Fibroblast of gingiva (primary cell): Measurements from ENCODE around the gene CNIH1.
"Not testable (repeated sequence)": the region's sequence is repeated elsewhere in the genome, so short reads cannot be mapped to it uniquely, and the experiment has no call there.

Experiments used
- DNase-seq: peaks from one replicate; pipeline ENCODE4 v3.0.0-alpha.2; 2011; ENCODE audit warnings: low read depth

Gene CNIH1

DNA sequence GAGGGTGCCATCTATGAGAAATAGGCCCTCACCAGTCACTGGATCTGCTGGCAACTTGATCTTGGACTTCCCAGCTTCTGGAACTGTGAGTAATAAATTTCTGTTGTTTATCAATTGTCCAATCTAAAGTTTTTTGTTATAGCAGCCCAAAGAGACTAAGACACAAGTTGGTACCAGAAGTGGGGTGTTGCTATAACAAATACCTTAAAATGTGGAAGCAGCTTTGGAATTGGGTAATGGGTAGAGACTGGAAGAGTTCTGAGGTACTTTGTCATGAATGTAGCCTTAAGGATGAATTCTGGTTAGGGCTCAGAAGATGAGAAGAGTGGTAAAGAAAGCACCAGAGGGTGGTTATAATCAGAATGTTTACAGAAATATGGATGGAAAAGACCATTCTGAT lies 26.1 kb upstream of the CNIH1 start:
- DNase-seq: no peak

GRCh38 chr14:54465654-54466053 lies 24.5 kb upstream of the CNIH1 start:
- no peak for DNase-seq

- no peak for DNase-seq
Measured at GRCh38 chr14:54462048-54462447, 20.9 kb upstream of the CNIH1 start.

DNA sequence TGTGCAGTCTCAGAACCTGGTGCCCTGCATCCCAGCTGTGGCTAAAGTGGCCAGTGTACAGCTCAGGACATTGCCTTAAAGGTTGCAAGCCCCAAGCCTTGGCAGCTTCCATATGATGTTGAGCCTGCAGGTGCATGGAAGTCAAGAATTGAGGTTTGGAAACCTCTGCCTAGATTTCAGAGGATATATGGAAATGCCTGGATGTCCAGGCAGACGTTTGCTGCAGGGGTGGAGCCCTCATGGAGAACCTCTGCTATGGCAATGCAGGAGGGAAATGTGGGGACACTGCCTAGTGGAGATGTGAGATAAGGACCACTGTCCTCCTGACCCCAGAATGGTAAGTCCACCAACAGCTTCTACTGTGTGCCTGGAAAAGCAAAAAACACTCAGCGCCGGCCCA lies 17.9 kb upstream of the CNIH1 start:
- DNase-seq: no peak

DNA sequence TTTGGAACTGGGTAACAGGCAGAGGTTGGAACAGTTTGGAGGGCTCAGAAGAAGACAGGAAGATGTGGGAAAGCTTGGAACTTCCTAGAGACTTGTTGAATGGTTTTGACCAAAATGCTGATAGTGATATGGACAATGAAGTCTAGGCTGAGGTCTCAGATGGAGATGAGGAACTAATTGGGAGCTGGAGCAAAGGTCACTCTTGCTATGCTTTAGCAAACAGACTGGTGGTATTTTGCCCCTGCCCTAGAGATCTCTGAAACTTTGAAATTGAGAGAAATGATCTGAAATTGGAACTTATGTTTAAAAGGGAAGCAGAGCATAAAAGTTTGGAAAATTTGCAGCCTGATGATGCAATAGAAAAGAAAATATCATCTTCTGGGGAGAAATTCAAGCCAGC lies 17.4 kb upstream of the CNIH1 start:
- not testable (repeated sequence) for DNase-seq

GRCh38 chr14:54457609-54457996 lies 16.4 kb upstream of the CNIH1 start:
- DNase-seq: no peak

DNA sequence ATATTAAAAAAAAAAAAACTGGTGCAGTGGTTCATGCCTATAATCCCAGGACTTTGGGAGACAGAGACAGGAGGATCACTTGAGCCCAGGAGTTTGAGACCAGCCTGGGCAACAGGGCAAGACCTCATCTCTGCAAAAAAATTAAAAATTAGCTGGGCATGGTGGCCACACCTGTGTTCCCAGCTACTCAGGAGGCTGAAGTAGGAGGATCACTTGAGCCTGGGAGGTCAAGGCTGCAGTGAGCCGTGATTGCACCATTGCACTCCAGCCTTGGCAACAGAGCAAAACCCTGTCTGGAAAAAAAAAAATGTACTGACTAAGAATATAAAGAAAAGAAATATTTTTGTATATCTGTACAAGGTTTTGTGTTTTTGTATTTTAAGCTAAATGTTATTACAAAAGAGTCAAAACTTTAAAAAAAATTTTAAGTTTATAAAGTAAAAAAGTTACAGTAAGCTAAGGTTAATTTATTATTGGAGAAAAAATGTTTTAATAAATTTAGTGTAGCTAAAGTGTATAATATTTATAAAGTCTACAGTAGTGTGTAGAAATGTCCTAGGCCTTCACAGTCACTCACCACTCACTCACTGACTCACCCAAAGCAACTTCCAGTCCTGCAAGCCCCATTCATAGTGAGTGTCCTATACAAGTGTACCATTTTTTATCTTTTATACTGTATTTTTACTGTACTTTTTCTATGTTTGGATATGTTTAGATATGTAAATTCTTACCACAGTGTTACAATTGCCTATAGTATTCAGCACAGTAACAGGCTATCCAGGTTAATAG lies 15.8 kb upstream of the CNIH1 start:
- DNase-seq: not testable (repeated sequence)

GRCh38 chr14:54455363-54455762 lies 14.2 kb upstream of the CNIH1 start:
- DNase-seq: no peak

- DNase-seq: not testable (repeated sequence)
Measured at GRCh38 chr14:54453990-54454389, 12.8 kb upstream of the CNIH1 start.

DNA sequence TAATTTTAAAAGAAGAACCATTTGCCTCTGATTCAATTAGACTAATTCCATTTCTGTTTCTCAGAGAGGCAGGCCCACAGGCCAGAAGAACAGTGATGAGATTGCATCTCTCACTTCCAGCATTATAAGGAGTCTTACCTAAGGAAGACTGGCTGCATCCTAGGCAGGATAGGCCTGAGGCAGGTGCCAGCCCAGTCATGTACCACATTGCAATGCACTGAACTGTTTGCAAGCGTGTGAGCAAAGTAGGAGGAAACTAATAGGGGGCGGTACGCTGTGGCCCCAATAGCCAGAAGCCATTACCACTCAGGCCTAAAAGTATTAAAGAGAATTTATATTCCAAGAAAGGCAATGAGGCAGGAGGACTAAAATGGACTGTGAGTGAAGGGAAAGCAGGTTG lies 12.1 kb upstream of the CNIH1 start:
- no peak for DNase-seq

DNA sequence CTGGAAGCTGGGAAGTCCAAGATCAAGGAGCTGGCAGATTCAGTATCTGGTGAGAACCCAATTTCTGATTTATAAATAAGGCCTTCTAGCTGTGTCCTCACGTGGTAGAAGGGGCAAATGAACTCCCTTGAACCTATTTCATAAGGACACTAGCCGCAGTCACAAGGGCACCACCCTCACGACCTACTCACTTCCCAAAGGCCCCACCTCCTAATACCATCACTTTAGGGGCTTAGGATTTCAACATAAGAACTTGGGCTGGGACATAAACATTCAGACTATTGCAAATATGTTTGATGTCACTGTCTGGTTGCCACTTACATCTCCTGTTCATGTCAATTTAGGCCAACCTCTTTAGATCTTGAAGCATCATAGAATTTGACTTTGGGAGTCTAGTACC lies 10.8 kb upstream of the CNIH1 start:
- no peak for DNase-seq

DNA sequence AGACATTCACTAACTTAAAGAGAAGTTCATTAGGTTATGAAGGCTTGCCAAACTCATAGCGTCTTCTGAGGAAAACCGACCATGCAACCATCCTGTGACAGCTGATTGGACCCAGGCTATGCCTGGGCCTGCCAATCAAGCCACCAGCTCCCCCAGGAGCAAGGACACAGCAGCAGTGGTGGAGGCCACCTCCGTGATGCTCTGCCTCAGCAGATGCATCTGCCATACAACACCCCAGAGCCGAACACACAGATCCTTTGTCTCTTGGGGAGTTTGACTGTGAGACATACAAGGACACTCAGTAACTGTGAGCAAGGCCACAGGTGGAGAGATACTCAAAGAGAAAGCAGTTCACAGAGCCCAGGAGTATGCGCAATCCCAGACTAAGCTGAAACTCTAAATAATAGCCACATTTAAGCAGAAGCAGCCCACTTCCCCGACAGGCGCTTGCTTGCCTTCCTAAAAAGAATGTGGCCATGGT lies 10.0 kb upstream of the CNIH1 start:
- DNase-seq: no peak

- peak; percentile 71 for DNase-seq
Measured at GRCh38 chr14:54450535-54450934, 9.4 kb upstream of the CNIH1 start.

- peak; percentile 85 for DNase-seq
Measured at GRCh38 chr14:54447231-54447692, 6.1 kb upstream of the CNIH1 start.

- DNase-seq: peak; percentile 43
Measured at GRCh38 chr14:54446161-54446693, 5.1 kb upstream of the CNIH1 start.

- peak; percentile 98 for DNase-seq
Measured at GRCh38 chr14:54444681-54445080, 3.5 kb upstream of the CNIH1 start.

GRCh38 chr14:54443981-54444380 lies 2.8 kb upstream of the CNIH1 start:
- DNase-seq: peak; percentile 40

DNA sequence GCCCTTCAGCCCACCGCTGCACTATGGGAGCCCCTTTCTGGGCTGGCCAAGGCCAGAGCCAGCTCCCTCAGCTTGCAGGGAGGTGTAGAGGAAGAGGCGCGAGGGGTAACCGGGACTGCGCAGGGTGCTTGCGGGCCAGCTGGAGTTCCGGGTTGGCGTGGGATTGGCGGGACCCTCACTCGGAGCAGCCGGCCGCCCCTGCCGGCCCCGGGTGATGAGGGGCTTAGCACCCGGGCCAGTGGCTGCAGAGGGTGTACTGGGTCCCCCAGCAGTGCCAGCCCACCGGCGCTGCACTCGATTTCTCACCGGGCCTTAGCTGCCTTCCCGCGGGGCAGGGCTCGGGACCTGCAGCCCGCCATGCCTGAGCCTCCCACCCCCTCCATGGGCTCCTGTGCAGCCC lies 1.8 kb upstream of the CNIH1 start:
- not testable (repeated sequence) for DNase-seq

GRCh38 chr14:54440476-54440872 lies 700 bp downstream of the CNIH1 start:
- no peak for DNase-seq

DNA sequence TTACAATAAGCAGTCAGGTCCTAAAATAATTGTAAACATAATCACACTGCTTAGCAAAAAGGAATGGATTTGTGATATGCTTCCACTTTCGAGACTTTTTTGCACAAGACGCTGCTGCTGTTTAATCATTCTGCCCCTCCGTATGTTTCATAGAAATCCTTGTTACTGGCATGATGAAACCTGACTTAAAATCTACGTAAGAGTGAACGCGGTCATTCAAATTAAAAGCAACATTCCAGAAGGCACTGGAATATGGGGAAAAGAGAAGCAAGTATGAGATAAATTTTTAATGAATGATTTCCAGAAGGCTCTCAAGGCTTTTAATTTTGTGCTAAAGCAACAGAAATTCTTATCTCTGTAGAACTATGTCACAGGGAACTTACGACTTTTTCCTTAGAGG lies 1.1 kb downstream of the CNIH1 start:
- peak; percentile 48 for DNase-seq

DNA sequence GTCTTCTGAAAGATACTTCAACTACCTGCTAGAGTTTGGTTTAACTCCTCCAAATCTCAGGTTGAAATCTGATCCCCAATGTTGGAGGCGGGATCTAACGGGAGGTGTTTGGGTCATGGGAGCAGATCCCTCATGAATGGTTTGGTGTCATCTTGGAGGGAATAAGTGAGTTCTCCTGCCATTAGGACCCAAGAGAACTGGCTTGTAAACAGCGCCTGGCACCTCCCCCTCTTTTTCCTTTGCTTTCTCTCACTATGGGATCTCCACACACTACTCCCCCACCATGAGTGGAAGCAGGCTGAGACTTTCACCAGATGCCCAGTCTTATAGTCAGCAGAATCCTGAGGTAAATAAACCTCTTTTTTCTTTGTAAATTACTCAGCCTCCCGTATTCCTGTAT lies 2.5 kb downstream of the CNIH1 start:
- DNase-seq: no peak

DNA sequence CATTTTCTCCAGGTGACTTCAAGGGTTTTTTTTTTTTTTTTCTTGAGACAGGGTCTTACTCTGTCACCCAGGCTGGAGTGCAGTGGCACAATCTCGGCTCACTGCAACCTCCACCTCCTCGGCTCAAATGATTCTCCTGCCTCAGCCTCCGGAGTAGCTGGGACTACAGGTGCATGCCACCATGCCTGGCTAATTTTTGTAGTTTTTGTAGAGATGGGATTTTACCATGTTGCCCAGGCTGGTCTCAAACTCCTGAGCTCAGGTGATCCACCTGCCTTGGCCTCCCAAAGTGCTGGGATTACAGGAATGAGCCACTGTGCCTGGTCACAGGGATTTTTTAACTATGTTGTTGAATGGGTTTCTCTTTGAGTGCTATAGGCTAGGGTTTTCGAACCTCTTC lies 3.2 kb downstream of the CNIH1 start:
- not testable (repeated sequence) for DNase-seq

- DNase-seq: no peak
Measured at GRCh38 chr14:54435500-54435981, 5.6 kb downstream of the CNIH1 start.

DNA sequence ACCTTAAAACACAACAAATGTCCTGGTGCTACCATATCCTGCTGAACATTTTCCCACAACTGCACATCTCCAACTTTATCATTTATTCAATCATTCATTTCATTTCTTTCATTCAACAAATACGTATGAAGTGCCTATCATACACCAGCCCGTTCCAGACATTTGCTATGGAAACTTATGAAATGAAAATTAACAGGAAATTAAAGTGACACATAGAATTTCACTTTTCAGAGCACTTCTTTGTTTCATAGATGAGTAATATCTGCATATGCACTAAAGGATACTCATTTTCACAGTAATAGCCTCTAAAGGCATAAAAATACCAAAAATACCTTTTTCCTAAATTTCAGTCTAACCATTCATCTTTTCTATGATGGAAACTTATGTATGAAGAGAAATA lies 12.6 kb downstream of the CNIH1 start:
- DNase-seq: no peak
